HG03342 (cell line): ENCODE measurements around the gene KCNH2.
A peak's percentile ranks its signal among the peaks of the same experiment; 100 is the strongest.

Experiments used
- ATAC-seq: cut with Tn5 transposase; IDR thresholded peaks from one replicate; pipeline ENCODE4 v1.9.1; 2021; ENCODE audit warnings: mild to moderate bottlenecking, moderate library complexity; ENCODE audit not compliant: unreplicated experiment

The KCNH2 gene

GRCh38 chr7:150975536-150976319 is 2.4 kb downstream of the KCNH2 start:
- ATAC-seq: no peak

DNA sequence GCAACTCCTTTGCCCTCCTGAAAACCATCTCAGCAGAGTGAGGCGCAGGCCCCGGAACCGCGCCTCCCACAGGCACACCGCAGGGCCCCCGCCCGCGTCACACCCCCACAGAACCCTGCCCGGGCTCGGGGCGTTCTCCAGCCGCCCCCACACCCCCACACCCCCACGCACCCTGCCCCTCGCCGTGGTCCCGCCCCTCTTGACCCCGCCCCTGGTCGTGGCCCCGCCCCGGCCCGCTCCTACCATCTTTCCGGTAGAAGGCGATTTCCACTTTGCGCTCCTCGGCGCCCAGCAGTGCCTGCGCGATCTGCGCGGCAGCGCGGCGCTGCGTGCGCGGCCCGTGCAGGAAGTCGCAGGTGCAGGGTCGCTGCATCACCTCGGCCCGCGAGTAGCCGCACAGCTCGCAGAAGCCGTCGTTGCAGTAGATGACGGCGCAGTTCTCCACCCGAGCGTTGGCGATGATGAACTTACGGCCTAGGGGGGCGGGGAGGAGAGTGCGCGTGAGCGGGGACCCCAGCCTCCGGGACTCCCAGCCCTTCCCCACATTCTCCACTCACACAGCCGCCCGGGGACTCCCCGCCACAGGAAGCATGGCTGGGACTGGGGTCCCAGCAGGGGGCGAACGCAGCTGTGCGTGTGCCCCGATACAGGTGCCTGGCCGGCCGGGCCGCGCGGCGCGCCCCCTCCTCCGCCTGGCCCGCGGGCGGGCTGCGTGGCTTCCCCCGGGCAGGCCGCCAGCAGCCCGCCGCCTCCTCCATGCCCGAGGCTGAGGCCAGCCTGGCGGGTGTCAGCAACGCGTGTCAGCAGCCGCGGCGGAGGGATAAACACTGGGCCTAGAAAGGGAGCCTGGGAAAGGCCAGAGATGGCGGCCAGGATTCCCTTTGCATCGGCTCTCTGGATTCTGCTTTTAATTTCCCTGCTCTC is 3.4 kb downstream of the KCNH2 start:
- ATAC-seq: peak; percentile 65

DNA sequence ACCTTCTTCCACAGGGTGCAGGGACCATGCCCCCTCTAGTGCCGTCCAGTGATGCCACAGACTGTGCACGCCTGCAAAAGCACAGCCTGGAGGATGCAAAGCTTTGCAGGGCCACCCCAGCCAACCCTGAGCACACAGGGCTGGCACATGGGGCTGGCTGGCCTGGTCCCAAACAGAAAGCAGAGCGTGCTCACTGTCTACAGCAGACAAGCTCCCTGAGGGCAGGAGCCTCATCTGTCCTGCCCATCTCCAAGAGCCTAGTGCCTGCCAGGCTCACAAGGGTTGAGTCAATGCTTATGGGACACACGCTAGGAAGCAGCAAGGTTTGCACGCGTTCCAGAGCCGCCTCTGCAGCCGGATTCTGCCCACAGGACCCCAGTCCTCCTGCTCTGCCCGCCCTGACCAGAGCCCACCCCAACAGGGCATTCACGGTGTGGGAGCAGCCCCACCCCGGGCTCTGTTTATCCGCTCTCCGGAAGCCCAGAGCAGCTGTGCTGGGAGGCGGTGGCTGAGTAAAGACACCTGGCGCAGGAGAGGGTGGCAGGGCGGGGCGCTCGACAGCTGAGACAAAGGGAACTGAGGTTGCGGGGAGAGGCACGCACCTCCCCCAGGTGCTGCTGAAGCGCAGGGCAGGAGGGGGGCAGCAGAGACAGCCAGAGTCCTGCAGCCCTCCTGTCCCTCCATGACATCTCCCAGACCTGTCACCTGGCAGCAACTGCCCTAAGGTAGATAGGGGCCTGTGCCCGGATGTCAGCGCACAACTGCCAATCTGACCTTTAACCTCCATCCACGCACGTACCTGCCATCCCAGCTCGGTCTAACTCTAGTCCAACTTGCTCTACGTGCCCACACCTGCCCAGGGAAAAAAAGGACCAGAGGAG is 4.3 kb downstream of the KCNH2 start:
- no peak for ATAC-seq

DNA sequence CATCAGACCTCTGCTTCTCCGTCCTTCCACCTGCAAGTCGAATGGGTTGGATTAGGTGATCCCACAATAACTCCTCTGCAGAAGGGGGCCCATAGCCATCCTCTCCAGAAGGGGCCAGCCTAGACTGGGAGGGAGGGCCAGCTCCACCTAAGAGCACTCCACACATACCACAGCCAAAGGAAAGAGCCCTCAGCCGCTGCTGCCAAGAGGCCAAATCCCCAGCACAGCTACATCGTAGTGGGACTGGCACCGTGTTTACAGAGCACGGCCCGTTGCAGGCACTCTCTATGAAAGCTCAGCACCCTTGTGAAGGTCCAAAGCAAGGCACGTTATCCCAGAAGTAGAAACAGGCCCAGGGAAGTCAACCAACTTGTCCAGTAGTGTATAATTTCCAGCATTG is 5.4 kb downstream of the KCNH2 start:
- no peak for ATAC-seq

GRCh38 chr7:150972023-150972468 is 6.1 kb downstream of the KCNH2 start:
- ATAC-seq: no peak

GRCh38 chr7:150971242-150972022 is 6.7 kb downstream of the KCNH2 start:
- ATAC-seq: no peak

- no peak for ATAC-seq
Measured at GRCh38 chr7:150970424-150970823, 7.7 kb downstream of the KCNH2 start.

GRCh38 chr7:150969475-150969874 is 8.6 kb downstream of the KCNH2 start:
- ATAC-seq: no peak

- ATAC-seq: no peak
Measured at GRCh38 chr7:150968734-150969372, 9.3 kb downstream of the KCNH2 start.

DNA sequence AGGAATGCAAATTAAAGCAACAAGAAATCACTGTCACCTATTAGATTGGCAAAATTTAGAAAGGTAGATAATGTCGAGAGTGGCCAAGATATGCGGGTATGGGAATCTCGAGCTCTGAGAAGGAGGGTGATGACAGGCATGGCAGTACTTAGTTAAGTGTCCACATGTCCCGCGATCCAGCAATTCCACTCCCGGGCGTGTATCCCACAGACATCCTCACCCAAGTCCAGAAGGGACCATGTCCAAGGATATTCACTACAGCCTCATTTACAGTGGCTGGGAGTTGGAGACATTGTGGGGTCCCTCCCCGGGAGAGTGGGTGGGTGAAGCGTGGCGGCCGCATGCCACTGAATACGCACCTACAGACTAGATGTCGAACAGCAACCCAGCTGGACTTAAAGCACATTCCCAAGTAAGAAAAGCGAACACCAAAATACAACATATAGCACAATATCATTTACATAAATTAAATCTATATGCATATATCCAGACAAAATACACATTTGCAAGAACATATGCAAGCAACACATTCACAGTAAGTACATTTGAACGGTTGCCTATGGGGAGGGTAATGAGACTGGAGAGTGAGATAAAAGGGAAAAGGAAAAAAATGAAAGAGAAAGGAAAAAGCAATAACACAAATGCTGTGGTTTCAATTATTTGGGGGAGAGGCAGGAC is 9.9 kb downstream of the KCNH2 start:
- ATAC-seq: no peak

DNA sequence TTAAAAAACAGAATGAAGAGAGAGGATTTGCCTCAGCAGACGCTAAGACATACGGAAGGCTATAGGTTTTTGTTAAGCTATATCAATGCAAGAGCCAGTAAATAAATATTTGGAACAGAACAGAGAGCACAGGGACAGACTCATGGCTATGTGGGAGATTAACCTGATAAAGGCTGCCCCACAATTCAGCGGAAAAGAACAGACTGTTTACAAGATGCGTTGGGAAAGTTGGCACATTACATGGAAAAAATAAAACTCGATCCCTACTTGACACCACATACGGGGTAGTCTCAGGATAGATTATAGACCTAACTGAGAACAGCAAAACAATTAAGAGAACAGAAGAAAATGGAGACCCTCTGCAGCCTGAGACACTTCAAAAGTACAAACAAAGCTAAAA is 10.8 kb downstream of the KCNH2 start:
- ATAC-seq: no peak

GRCh38 chr7:150966002-150966401 is 12.1 kb downstream of the KCNH2 start:
- no peak for ATAC-seq

- no peak for ATAC-seq
Measured at GRCh38 chr7:150965273-150965830, 12.8 kb downstream of the KCNH2 start.

DNA sequence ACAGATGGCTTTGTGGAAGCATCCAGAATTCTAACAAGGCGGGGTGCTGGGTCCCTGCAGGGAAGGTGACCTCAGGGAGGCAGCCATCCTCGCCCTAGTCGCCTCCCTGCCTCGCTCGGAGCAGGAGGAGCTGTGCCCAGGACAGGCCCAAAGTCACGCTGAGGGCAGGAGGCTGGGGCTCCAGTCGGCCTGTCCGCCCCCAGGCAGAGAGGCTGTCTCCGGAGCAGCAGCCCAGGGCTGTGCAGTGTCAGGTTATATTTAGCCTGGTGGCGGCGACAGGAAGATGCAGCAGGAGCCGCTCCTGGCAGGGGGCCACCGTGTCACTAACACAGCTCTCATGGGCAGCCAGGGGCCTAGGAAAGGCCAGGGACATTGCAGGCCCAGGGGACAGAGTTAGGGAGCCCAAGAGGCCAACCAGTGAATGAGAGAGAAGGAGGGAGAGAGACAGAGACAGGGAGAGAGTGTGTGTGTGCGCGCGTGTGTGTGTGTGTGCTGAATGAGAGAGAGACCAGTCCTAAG is 13.5 kb downstream of the KCNH2 start:
- no peak for ATAC-seq

DNA sequence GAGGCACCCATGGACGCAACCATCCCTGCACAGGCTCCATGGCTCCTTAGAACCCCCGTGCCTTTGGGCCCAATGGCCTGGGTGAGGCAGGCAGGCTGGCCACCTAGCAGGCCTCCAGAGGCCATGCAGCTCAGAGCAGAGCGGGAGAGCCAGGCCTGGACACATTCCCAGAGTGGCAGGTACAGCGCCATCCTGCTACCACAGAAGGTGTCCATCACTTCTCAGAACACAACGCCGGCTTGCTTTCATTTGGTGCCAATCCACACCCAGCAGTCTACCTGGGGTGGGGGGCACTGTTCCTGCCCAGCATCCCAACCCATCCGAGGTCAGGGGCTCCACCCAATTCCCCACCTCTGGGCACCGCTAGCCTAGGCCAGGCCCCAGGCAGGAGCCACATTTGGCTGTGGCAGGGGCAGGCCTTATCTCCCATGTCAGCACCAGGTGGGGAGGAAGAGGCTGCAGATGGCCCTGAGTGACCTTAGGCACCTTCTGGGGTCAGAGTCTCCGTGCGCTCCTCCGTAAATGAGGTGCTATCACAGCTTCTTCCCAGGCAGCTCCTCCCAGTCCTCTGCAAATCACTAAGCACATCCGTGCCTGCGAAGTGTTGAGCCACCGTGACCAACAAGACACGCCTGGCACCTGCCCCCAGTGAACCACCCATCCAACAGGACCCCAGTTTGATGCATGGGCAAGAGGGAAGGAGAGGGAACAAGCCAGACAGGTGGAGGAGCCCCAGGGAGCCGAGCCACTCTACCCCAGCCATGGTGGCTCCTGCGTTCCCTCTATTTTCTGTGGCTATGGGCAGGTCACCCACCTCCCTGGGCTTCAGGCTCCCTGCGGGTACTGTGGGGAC is 14.2 kb downstream of the KCNH2 start:
- ATAC-seq: no peak

DNA sequence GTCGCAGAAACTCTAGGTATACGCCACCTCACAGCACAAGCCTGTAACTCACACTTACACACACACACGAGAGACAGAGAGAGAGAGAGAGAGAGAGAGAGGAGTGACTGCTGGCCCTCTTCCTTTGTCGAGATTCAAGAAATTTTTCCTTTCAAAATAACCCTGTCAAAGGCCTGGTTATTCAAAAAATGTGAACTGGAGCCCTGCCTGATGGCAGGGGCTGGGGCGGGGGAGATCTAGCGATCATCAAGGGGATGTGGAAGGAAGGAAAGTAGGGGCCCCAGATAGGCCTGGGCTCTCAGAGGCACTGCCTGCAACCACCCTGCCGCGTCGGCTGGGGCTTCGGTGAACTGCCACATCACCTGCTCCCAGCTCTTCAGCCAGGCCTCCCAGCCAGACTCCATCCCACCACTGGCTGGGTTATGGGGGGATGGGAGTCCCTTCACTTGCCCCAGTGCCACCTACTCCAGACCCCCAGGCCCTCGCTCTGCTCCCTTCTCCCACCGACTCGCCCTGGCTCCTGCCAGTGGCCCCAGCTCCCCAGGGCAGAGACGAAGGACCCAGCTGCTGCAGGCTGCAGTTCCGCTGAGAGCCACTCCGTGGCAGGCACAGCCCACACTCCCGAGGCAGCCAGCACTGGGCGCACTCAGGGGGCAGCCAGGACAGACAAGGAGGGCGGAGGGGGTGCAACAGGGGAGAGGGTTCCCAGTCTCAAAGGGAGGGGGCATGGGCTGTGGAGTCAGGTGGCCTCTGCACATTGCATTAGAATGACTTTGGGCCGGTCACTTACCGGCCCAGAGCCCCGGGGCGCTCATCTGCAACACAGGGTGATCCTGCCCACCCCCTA is 15.3 kb downstream of the KCNH2 start:
- peak; percentile 82 for ATAC-seq

- no peak for ATAC-seq
Measured at GRCh38 chr7:150962290-150962552, 15.9 kb downstream of the KCNH2 start.
